AG10803 (cell line): ENCODE measurements around the gene CTSH.
A peak's percentile ranks its signal among the peaks of the same experiment; 100 is the strongest.

Experiments
- DNase-seq: peaks from one replicate; pipeline ENCODE4 v3.0.0; 2010; ENCODE audit warnings: low read depth
- H3K4me3 ChIP-seq: 2 replicates; pipeline ENCODE4 v1.5.1; 2011; ENCODE audit warnings: mild to moderate bottlenecking, low read length, control low read depth
- CTCF ChIP-seq: conservative IDR thresholded peaks from 2 replicates; pipeline ENCODE4 v1.5.1; 2011; ENCODE audit warnings: mild to moderate bottlenecking, low read length, control low read depth, inconsistent platforms

CTSH gene

GRCh38 chr15:78944669-78945407 is at the start of gene CTSH:
Gene CTSH (minus strand): TSS chr15:78945046. CDS start chr15:78944981, 65 bp downstream.
- peak; percentile 15 for DNase-seq
- no peak for TF ChIP-seq CTCF
- H3K4me3 ChIP-seq, result peak within 1 kb of the TSS; percentile 50

GRCh38 chr15:78993931-78994530 is 49.2 kb upstream of the CTSH start:
- no peak overlapping the region for H3K4me3 ChIP-seq
- DNase-seq, result no peak
- TF ChIP-seq CTCF, result no peak

GRCh38 chr15:78993257-78993930 is 48.5 kb upstream of the CTSH start:
- no peak for TF ChIP-seq CTCF
- H3K4me3 ChIP-seq, result no peak overlapping the region
- DNase-seq, result no peak

- no peak for TF ChIP-seq CTCF
- H3K4me3 ChIP-seq, result no peak overlapping the region
- DNase-seq, result peak; percentile 23
Observed at GRCh38 chr15:78992416-78993256, 47.8 kb upstream of the CTSH start.

GRCh38 chr15:78991879-78992278 is 47.0 kb upstream of the CTSH start:
- no peak for DNase-seq
- no peak overlapping the region for H3K4me3 ChIP-seq
- TF ChIP-seq CTCF, result no peak

GRCh38 chr15:78991476-78991875 is 46.6 kb upstream of the CTSH start:
- H3K4me3 ChIP-seq, result no peak overlapping the region
- DNase-seq, result no peak
- TF ChIP-seq CTCF, result no peak
